ENCODE data around the gene FYN. TPM values are rescaled to one million over a fixed set of nuclear protein-coding genes. Genes with fewer than 3 reads are reported as not detected.
"Not testable (repeated sequence)": the region's sequence is repeated elsewhere in the genome, so short reads cannot be mapped to it uniquely, and the experiment has no call there.

The FYN gene
- total and polyA plus RNA-seq, 4 experiments from 2014 or later = 338 to 713 (median 564) TPM

GRCh38 chr6:111680811-111681609 is 192.2 kb downstream of the FYN start:
- H3K4me3 ChIP-seq (ENCODE audit: low read length in 2 of 2); H3K9me3 Mint-ChIP-seq; H3K27me3 ChIP-seq (ENCODE audit: insufficient read depth, low read length); DNase-seq; H3K27ac ChIP-seq (ENCODE audit: low read depth, low read length); H3K27me3 Mint-ChIP-seq; CTCF ChIA-PET (ENCODE audit: partially characterized antibody); H3K9me3 ChIP-seq (ENCODE audit: control insufficient read depth in 1 of 2, low read length in 2 of 2); intact Hi-C loops (cut with micrococcal nuclease): not testable (repeated sequence)
- Mint-ChIP-seq H3K36me3 (peaks cover 66 to 89% of the 10 kb centered on the region in 2 donors), H3K27ac (peak overlapping the region; percentile 38 to 93 (median 62)), H3K4me1 (peaks cover 73 to 92% (median 83%) of the 10 kb centered on the region in 4 donors), H3K4me3 (peak overlapping the region in 2 of 8 donors; percentile 10 to 18)
- peaks cover 84% of the 10 kb centered on the region for H3K4me1 ChIP-seq (ENCODE audit: insufficient read depth, low read length)
- POLR2A ChIA-PET (ENCODE audit: partially characterized antibody) = interaction anchor here (1.0 kb wide), 1 partner anchor 10 kb away, joined by 4 read pairs; no protein-coding TSS in a partner anchor
- peaks cover 37% of the 10 kb centered on the region for H3K36me3 ChIP-seq (ENCODE audit: insufficient read depth, low read length)

DNA sequence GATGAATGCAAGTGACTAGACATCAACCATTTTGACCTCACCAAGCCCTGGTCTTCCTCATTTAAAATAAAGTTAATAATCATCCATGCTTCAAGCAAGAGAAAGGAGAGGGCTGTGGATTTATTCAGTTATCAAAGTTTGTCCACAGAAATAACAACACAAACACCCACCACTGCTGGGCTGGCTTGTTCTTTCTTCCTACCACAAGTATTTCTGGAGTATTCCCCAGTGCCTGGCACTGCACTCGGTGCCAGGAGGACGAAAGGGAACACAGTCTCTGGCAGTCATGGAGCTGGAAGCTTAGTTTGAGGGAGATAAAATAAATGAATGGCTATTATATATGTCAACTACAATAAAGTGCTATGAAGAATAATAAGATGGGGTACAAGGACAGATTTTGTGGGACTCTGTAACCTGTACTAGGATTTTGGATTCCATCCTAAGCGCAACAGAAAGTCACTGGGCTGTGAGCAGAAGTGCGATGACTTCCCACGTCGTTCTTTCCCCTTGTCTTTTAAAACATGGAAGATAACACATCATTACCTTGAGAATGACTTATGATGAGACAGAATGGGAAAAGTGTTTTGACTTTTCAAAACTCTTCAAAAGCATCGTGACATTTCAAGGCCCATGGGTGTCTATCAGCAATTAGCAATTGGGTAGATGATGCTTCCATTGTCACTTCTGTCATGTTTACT is 193.1 kb downstream of the FYN start:
- no peaks in the 10 kb centered on the region for H3K27me3 ChIP-seq (ENCODE audit: insufficient read depth, low read length)
- H3K4me1 ChIP-seq (ENCODE audit: insufficient read depth, low read length) = peaks cover 83% of the 10 kb centered on the region
- ChIA-PET POLR2A (ENCODE audit: partially characterized antibody) (no interaction called here), CTCF (ENCODE audit: partially characterized antibody) (no interaction called here)
- Mint-ChIP-seq H3K9me3 (no peaks in the 10 kb centered on the region), H3K27ac (peak overlapping the region; percentile 57 to 84 (median 78)), H3K4me3 (no peak overlapping the region), H3K36me3 (peaks cover 60 to 85% of the 10 kb centered on the region in 2 donors), H3K27me3 (no peaks in the 10 kb centered on the region), H3K4me1 (peaks cover 67 to 88% (median 80%) of the 10 kb centered on the region in 4 donors)
- H3K27ac ChIP-seq (ENCODE audit: low read depth, low read length) = no peak overlapping the region
- no peak for DNase-seq
- no peak overlapping the region for H3K4me3 ChIP-seq (ENCODE audit: low read length in 2 of 2)
- no peaks in the 10 kb centered on the region for H3K9me3 ChIP-seq (ENCODE audit: control insufficient read depth in 1 of 2, low read length in 2 of 2)
- peaks cover 31% of the 10 kb centered on the region for H3K36me3 ChIP-seq (ENCODE audit: insufficient read depth, low read length)
- intact Hi-C loops (cut with micrococcal nuclease) = no loop called here

DNA sequence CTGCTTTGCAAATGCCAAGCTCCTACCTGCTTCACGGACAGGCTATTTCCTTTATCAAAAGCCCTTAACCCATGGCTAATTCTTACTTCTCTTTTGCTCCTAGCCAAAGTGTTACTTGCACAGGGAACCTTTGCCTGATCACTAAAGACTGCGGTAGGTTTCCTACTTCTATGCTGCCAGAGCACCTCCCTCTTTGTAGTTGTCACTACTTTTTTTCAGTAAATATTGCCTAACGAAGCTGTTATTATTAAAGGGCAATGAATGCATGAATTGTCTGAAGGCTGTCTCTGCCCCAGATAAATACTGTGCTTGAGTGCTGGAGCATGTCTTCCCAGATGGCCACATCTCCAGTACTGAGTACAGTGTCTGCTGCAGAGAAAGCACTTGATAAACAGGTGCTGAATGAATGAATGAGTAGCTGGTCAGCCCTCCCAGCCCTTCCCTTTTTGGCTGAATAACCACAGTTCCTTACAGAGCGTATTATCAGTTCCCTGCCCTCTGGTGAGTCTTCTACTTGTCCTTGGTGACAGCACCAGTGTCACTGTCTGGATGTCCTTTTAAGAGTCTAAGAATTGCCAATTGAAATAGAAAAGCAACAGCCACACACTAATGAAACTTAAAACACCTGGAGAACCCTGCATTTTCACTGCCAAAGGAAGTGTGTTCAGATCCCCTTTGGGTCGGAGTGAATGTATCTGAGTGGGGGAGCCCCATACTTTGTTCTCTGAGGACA is 194.0 kb downstream of the FYN start:
- no peak overlapping the region for H3K27ac ChIP-seq (ENCODE audit: low read depth, low read length)
- intact Hi-C loops (cut with micrococcal nuclease) = no loop called here
- Mint-ChIP-seq H3K4me1 (peaks cover 60 to 86% (median 75%) of the 10 kb centered on the region in 4 donors), H3K27me3 (no peaks in the 10 kb centered on the region), H3K4me3 (peak overlapping the region in 1 of 8 donors; percentile 13), H3K36me3 (peaks cover 58 to 84% of the 10 kb centered on the region in 2 donors), H3K9me3 (no peaks in the 10 kb centered on the region), H3K27ac (peak overlapping the region; percentile 58 to 87 (median 81))
- ChIA-PET POLR2A (ENCODE audit: partially characterized antibody) (no interaction called here), CTCF (ENCODE audit: partially characterized antibody) (no interaction called here)
- H3K36me3 ChIP-seq (ENCODE audit: insufficient read depth, low read length) = peaks cover 31% of the 10 kb centered on the region
- no peaks in the 10 kb centered on the region for H3K9me3 ChIP-seq (ENCODE audit: control insufficient read depth in 1 of 2, low read length in 2 of 2)
- peaks cover 77% of the 10 kb centered on the region for H3K4me1 ChIP-seq (ENCODE audit: insufficient read depth, low read length)
- H3K27me3 ChIP-seq (ENCODE audit: insufficient read depth, low read length) = no peaks in the 10 kb centered on the region
- no peak for DNase-seq
- H3K4me3 ChIP-seq (ENCODE audit: low read length in 2 of 2) = no peak overlapping the region

- Histone ChIP-seq H3K9me3 (ENCODE audit: control insufficient read depth in 1 of 2, low read length in 2 of 2) (no peaks in the 10 kb centered on the region), H3K27me3 (ENCODE audit: insufficient read depth, low read length) (no peaks in the 10 kb centered on the region), H3K4me1 (ENCODE audit: insufficient read depth, low read length) (peaks cover 58% of the 10 kb centered on the region), H3K4me3 (ENCODE audit: low read length in 2 of 2) (no peak overlapping the region), H3K27ac (ENCODE audit: low read depth, low read length) (no peak overlapping the region), H3K36me3 (ENCODE audit: insufficient read depth, low read length) (peaks cover 43% of the 10 kb centered on the region)
- H3K4me3 Mint-ChIP-seq = no peak overlapping the region
- no peak for DNase-seq
- CTCF ChIA-PET (ENCODE audit: partially characterized antibody) = interaction anchor here (0.6 to 1.1 kb wide), 3 partner anchors 13 to 351 kb away, joined by 3 read pairs; no protein-coding TSS in a partner anchor
- no peaks in the 10 kb centered on the region for H3K27me3 Mint-ChIP-seq
- H3K4me1 Mint-ChIP-seq = peaks cover 45 to 74% (median 57%) of the 10 kb centered on the region in 4 donors
- peak overlapping the region; percentile 29 to 67 (median 46) for H3K27ac Mint-ChIP-seq
- H3K36me3 Mint-ChIP-seq = peaks cover 67 to 86% of the 10 kb centered on the region in 2 donors
- intact Hi-C loops (cut with micrococcal nuclease) = no loop called here
- H3K9me3 Mint-ChIP-seq = no peaks in the 10 kb centered on the region
- POLR2A ChIA-PET (ENCODE audit: partially characterized antibody) = interaction anchor here (1.0 to 1.4 kb wide), 5 partner anchors 10 to 366 kb away, joined by 3 read pairs; no protein-coding TSS in a partner anchor
Observed at GRCh38 chr6:111677249-111677990, 195.8 kb downstream of the FYN start.

GRCh38 chr6:111676383-111676782 is 196.9 kb downstream of the FYN start:
- H3K9me3 ChIP-seq (ENCODE audit: control insufficient read depth in 1 of 2, low read length in 2 of 2) = no peaks in the 10 kb centered on the region
- H3K4me3 Mint-ChIP-seq = peak overlapping the region in 2 of 8 donors; percentile 4 to 38
- intact Hi-C loops (cut with micrococcal nuclease) = no loop called here
- H3K4me1 ChIP-seq (ENCODE audit: insufficient read depth, low read length) = peaks cover 51% of the 10 kb centered on the region
- peaks cover 64 to 87% of the 10 kb centered on the region in 2 donors for H3K36me3 Mint-ChIP-seq
- peaks cover 43% of the 10 kb centered on the region for H3K36me3 ChIP-seq (ENCODE audit: insufficient read depth, low read length)
- POLR2A ChIA-PET (ENCODE audit: partially characterized antibody) = interaction anchor here (1.1 to 1.4 kb wide), 4 partner anchors 9 to 14 kb away, joined by 3 read pairs; no protein-coding TSS in a partner anchor
- H3K4me1 Mint-ChIP-seq = peaks cover 38 to 67% (median 47%) of the 10 kb centered on the region in 4 donors
- DNase-seq = no peak
- no peaks in the 10 kb centered on the region for H3K27me3 ChIP-seq (ENCODE audit: insufficient read depth, low read length)
- no peaks in the 10 kb centered on the region for H3K9me3 Mint-ChIP-seq
- no peaks in the 10 kb centered on the region for H3K27me3 Mint-ChIP-seq
- H3K4me3 ChIP-seq (ENCODE audit: low read length in 2 of 2) = no peak overlapping the region
- peak overlapping the region in 6 of 7 donors; percentile 5 to 81 (median 61) for H3K27ac Mint-ChIP-seq
- no peak overlapping the region for H3K27ac ChIP-seq (ENCODE audit: low read depth, low read length)
- CTCF ChIA-PET (ENCODE audit: partially characterized antibody) = interaction anchor here (1.2 kb wide), 1 partner anchor 417 kb away, joined by 4 read pairs; a partner anchor contains a TSS

GRCh38 chr6:111674883-111675282 is 198.4 kb downstream of the FYN start:
- peaks cover 68 to 91% of the 10 kb centered on the region in 2 donors for H3K36me3 Mint-ChIP-seq
- Histone ChIP-seq H3K4me3 (ENCODE audit: low read length in 2 of 2) (no peak overlapping the region), H3K9me3 (ENCODE audit: control insufficient read depth in 1 of 2, low read length in 2 of 2) (no peaks in the 10 kb centered on the region), H3K36me3 (ENCODE audit: insufficient read depth, low read length) (peaks cover 56% of the 10 kb centered on the region), H3K4me1 (ENCODE audit: insufficient read depth, low read length) (peaks cover 47% of the 10 kb centered on the region), H3K27ac (ENCODE audit: low read depth, low read length) (no peak overlapping the region), H3K27me3 (ENCODE audit: insufficient read depth, low read length) (no peaks in the 10 kb centered on the region)
- no peak for DNase-seq
- H3K27ac Mint-ChIP-seq = peak overlapping the region; percentile 13 to 86 (median 75)
- ChIA-PET CTCF (ENCODE audit: partially characterized antibody) (interaction anchor here (1.2 to 1.8 kb wide), 2 partner anchors 18 to 416 kb away, joined by 4 read pairs; a partner anchor contains a TSS), POLR2A (ENCODE audit: partially characterized antibody) (interaction anchor here (0.6 to 1.4 kb wide), 2 partner anchors 370 to 416 kb away, joined by 3 to 4 read pairs; a partner anchor contains a TSS)
- H3K4me3 Mint-ChIP-seq = peak overlapping the region in 2 of 8 donors; percentile 10 to 33
- peaks cover 31 to 57% (median 39%) of the 10 kb centered on the region in 4 donors for H3K4me1 Mint-ChIP-seq
- intact Hi-C loops (cut with micrococcal nuclease) = no loop called here
- H3K27me3 Mint-ChIP-seq = no peaks in the 10 kb centered on the region
- H3K9me3 Mint-ChIP-seq = peaks cover 0 to 2% (median 0%) of the 10 kb centered on the region in 8 donors
